ENCODE data around the gene RAB6A. TPM values are rescaled to one million over a fixed set of nuclear protein-coding genes. Genes with fewer than 3 reads are reported as not detected.

RAB6A gene
- total and polyA plus RNA-seq, 2 donors (not counting 3 experiments of a cell fraction or from before 2014, with no cell fraction given) = 45.0 to 130 TPM

DNA sequence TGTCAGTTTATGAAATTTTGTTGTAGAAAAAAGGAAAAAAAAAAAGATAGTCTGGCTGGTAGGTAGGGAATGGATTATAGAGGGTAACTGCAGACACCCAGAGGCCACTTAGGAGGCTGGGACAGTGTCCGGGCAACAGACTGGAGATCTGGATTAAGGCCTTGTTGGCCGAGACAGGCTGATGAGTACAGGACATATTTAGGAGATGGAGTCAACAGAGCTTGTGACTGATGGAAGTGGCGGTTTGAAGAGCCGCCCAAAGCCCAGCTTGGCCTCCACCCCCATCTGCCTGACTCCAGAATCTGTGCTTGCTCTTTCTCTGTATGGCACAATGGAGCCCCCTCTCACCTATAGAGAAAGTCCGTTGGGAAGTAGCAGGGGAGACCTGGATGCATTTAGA, 106.9 kb downstream of the RAB6A start:
- Histone ChIP-seq H3K9me3 (replicated peaks; ENCODE audit: control insufficient read depth, insufficient read depth, low read length) (no peaks in the 10 kb centered on the region), H3K4me2 (ENCODE audit: insufficient read depth, low read length) (no peak overlapping the region), H3K27me3 (ENCODE audit: control insufficient read depth in 2 of 2, insufficient read depth in 2 of 2, low read length in 2 of 2) (peaks cover 0 to 8% of the 10 kb centered on the region in 2 experiments), H2AFZ (ENCODE audit: low read depth, low read length) (no peak overlapping the region), H3K9me1 (replicated peaks; ENCODE audit: control insufficient read depth, extremely low read depth, insufficient read depth, low read length) (no peaks in the 10 kb centered on the region), H3K36me3 (ENCODE audit: control insufficient read depth in 2 of 2, extremely low read depth in 1 of 2, insufficient read depth in 2 of 2, low read length in 2 of 2) (no peaks in the 10 kb centered on the region), H3K4me3 (replicated peaks in 1 of 3; ENCODE audit: insufficient read depth in 1 of 3, low read depth in 1 of 3, low read length in 3 of 3) (no peak overlapping the region), H3K27ac (ENCODE audit: insufficient read depth, low read depth, low read length) (no peak overlapping the region), H3K79me2 (ENCODE audit: control insufficient read depth, insufficient read depth, low read length) (no peaks in the 10 kb centered on the region), H3K9ac (replicated peaks; ENCODE audit: extremely low read depth, insufficient read depth, low read length) (no peak overlapping the region), H4K20me1 (replicated peaks; ENCODE audit: control insufficient read depth, extremely low read depth, insufficient read depth, low read length) (no peaks in the 10 kb centered on the region), H3K4me1 (ENCODE audit: control insufficient read depth, extremely low read depth, insufficient read depth, low read length) (no peaks in the 10 kb centered on the region)
- DNase-seq (ENCODE audit: low read depth, low spot score) = no peak
- TF ChIP-seq JUN (IDR thresholded peaks at IDR 0.05; ENCODE audit: borderline replicate concordance, insufficient read depth, insufficient read length, low read depth) (no peak), EZH2 (IDR thresholded peaks at IDR 0.05; ENCODE audit: borderline replicate concordance, low read depth, low read length, severe bottlenecking) (no peak), POLR2A (IDR thresholded peaks at IDR 0.05; ENCODE audit: low read depth, low read length) (no peak)
- dilution Hi-C loops (cut with MboI; ENCODE audit: extremely low pct_ligation_motif_present, low sequenced_read_pairs) = no loop called here
- intact Hi-C loops (cut with micrococcal nuclease) = no loop called here
- no peak for FAIRE-seq
- POLR2A ChIA-PET = no interaction called here
- no TSS peak for BruUV-seq (replicated peaks)
- CTCF ChIA-PET = interaction anchor here (2.5 kb wide), 1 partner anchor 29 kb away, joined by 17 read pairs; no protein-coding TSS in a partner anchor

DNA sequence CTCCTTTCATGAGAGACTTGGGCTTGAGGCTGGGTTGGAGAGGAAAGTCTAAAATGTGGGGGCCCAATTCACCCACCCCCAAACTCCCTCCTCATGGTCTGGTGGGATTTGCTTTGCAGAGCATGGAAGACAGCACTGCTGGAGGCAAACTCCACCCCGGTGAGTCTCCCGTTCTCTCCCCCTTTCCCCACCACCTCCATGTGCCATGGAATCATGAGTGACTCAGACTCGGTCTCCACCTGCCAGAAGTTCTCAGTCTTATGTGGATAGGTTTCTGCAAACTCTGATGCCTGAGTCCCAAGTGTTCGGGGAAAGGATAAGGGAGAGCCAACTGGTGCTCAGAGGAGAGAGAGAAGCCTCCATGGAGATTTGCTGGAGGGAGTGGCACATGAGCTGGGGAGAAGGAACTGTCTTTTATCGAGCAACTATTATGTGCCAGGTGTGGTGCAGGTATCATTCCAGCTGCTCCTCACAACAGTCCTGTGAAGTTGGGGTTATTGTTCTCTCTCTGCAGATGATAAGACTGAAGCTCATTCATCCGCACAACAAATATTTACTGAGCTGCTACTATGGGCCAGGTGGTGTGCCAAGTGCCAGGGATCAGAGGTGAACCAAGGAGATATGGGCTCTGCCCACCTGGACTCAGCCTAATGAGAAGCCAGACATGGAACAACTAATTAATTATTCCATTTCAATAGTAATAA, 107.9 kb downstream of the RAB6A start:
- BruUV-seq (replicated peaks) = no TSS peak
- H2AFZ ChIP-seq (ENCODE audit: low read depth, low read length) = no peak overlapping the region
- intact Hi-C loops (cut with micrococcal nuclease) = no loop called here

More for the DNA sequence above, 107.9 kb downstream of the RAB6A start:
- Histone ChIP-seq H3K27ac (ENCODE audit: insufficient read depth, low read depth, low read length) (no peak overlapping the region), H3K4me3 (replicated peaks in 1 of 3; ENCODE audit: insufficient read depth in 1 of 3, low read depth in 1 of 3, low read length in 3 of 3) (no peak overlapping the region), H4K20me1 (replicated peaks; ENCODE audit: control insufficient read depth, extremely low read depth, insufficient read depth, low read length) (no peaks in the 10 kb centered on the region), H3K9ac (replicated peaks; ENCODE audit: extremely low read depth, insufficient read depth, low read length) (no peak overlapping the region), H3K27me3 (ENCODE audit: control insufficient read depth in 2 of 2, insufficient read depth in 2 of 2, low read length in 2 of 2) (peaks cover 0 to 8% of the 10 kb centered on the region in 2 experiments), H3K36me3 (ENCODE audit: control insufficient read depth in 2 of 2, extremely low read depth in 1 of 2, insufficient read depth in 2 of 2, low read length in 2 of 2) (no peaks in the 10 kb centered on the region), H3K4me2 (ENCODE audit: insufficient read depth, low read length) (no peak overlapping the region), H3K4me1 (ENCODE audit: control insufficient read depth, extremely low read depth, insufficient read depth, low read length) (no peaks in the 10 kb centered on the region), H3K9me3 (replicated peaks; ENCODE audit: control insufficient read depth, insufficient read depth, low read length) (no peaks in the 10 kb centered on the region), H3K79me2 (ENCODE audit: control insufficient read depth, insufficient read depth, low read length) (no peaks in the 10 kb centered on the region), H3K9me1 (replicated peaks; ENCODE audit: control insufficient read depth, extremely low read depth, insufficient read depth, low read length) (no peaks in the 10 kb centered on the region)
- DNase-seq (ENCODE audit: low read depth, low spot score) (no peak), FAIRE-seq (no peak)
- ChIA-PET CTCF (interaction anchor here (0.6 to 2.5 kb wide), 2 partner anchors 28 to 174 kb away, joined by 3 to 17 read pairs; no protein-coding TSS in a partner anchor), POLR2A (no interaction called here)
- dilution Hi-C loops (cut with MboI; ENCODE audit: extremely low pct_ligation_motif_present, low sequenced_read_pairs) = no loop called here
- TF ChIP-seq POLR2A (IDR thresholded peaks at IDR 0.05; ENCODE audit: low read depth, low read length) = no peak
- TF ChIP-seq, protein P1, sequence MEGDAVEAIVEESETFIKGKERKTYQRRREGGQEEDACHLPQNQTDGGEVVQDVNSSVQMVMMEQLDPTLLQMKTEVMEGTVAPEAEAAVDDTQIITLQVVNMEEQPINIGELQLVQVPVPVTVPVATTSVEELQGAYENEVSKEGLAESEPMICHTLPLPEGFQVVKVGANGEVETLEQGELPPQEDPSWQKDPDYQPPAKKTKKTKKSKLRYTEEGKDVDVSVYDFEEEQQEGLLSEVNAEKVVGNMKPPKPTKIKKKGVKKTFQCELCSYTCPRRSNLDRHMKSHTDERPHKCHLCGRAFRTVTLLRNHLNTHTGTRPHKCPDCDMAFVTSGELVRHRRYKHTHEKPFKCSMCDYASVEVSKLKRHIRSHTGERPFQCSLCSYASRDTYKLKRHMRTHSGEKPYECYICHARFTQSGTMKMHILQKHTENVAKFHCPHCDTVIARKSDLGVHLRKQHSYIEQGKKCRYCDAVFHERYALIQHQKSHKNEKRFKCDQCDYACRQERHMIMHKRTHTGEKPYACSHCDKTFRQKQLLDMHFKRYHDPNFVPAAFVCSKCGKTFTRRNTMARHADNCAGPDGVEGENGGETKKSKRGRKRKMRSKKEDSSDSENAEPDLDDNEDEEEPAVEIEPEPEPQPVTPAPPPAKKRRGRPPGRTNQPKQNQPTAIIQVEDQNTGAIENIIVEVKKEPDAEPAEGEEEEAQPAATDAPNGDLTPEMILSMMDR (IDR thresholded peaks at IDR 0.05; ENCODE audit: extremely low read depth in 1 of 2, insufficient read depth in 1 of 2, low read depth in 1 of 2, low read length in 2 of 2) = no peak
- no peak for TF ChIP-seq MYC (IDR thresholded peaks at IDR 0.05; ENCODE audit: low read depth, low read length)
- TF ChIP-seq, protein P2, sequence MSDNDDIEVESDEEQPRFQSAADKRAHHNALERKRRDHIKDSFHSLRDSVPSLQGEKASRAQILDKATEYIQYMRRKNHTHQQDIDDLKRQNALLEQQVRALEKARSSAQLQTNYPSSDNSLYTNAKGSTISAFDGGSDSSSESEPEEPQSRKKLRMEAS (IDR thresholded peaks at IDR 0.05; ENCODE audit: insufficient read depth, insufficient read length) = no peak
- TF ChIP-seq JUN (IDR thresholded peaks at IDR 0.05; ENCODE audit: borderline replicate concordance, insufficient read depth, insufficient read length, low read depth) = no peak
- no peak for TF ChIP-seq GATA2 (IDR thresholded peaks at IDR 0.05; ENCODE audit: insufficient read depth, insufficient read length, low read depth, low read length)
